ENCODE measurements around the gene NPY.

GRCh38 chr7:24307326-24307725 is 23.3 kb downstream of the NPY start:
- TF ChIP-seq POLR2A (IDR thresholded peaks at IDR 0.05) (no peak), CTCF (IDR thresholded peaks at IDR 0.05) (no peak)
